Regular cardiac myocyte (primary cell): Measurements from ENCODE around the gene HSPA1A. TPM values are rescaled to one million over a fixed set of nuclear protein-coding genes. Genes with fewer than 3 reads are reported as not detected.

Source experiments
- total RNA-seq: library from RNA; depleted of rRNA; stranded (reverse); fragments of >200 nt; gene quantifications from 2 replicates; pipeline ENCODE4 v1.2.3, GENCODE V29; 2014

Gene HSPA1A
- 87.9 and 192 TPM in 2 replicates for total RNA-seq

DNA sequence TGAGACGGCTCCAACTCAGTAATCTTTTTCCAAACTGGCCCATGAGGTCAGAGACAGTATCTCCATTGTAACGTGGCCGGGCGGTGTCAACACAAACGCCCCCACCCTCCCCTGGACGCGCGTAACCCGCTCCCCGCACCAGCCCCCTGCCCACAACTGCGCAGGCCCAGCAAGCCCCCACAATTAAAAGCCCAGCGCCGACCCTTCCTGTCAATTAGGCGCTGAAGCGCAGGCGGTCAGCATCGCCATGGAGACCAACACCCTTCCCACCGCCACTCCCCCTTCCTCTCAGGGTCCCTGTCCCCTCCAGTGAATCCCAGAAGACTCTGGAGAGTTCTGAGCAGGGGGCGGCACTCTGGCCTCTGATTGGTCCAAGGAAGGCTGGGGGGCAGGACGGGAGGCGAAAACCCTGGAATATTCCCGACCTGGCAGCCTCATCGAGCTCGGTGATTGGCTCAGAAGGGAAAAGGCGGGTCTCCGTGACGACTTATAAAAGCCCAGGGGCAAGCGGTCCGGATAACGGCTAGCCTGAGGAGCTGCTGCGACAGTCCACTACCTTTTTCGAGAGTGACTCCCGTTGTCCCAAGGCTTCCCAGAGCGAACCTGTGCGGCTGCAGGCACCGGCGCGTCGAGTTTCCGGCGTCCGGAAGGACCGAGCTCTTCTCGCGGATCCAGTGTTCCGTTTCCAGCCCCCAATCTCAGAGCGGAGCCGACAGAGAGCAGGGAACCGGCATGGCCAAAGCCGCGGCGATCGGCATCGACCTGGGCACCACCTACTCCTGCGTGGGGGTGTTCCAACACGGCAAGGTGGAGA lies at the start of gene HSPA1A, which contains the start of gene HSPA1L:
Gene HSPA1A, plus strand, starts transcription at position 519 of the 814 bp plus-strand sequence. Its CDS starts 214 bp downstream, at position 733.
Gene HSPA1L, minus strand, starts transcription at position 259 of the 814 bp plus-strand sequence. CDS start 3,311 bp downstream, outside the sequence.

GRCh38 chr6:31776989-31777666 lies 38.2 kb upstream of the HSPA1A start, which contains the start of gene VWA7:
Gene VWA7 (minus strand): TSS chr6:31777328. CDS start chr6:31776779, 549 bp downstream.

GRCh38 chr6:31795616-31796298 lies 19.6 kb upstream of the HSPA1A start, which contains the start of gene VARS1:
Gene VARS1 (minus strand): TSS chr6:31795752. CDS start chr6:31795217, 535 bp downstream.

DNA sequence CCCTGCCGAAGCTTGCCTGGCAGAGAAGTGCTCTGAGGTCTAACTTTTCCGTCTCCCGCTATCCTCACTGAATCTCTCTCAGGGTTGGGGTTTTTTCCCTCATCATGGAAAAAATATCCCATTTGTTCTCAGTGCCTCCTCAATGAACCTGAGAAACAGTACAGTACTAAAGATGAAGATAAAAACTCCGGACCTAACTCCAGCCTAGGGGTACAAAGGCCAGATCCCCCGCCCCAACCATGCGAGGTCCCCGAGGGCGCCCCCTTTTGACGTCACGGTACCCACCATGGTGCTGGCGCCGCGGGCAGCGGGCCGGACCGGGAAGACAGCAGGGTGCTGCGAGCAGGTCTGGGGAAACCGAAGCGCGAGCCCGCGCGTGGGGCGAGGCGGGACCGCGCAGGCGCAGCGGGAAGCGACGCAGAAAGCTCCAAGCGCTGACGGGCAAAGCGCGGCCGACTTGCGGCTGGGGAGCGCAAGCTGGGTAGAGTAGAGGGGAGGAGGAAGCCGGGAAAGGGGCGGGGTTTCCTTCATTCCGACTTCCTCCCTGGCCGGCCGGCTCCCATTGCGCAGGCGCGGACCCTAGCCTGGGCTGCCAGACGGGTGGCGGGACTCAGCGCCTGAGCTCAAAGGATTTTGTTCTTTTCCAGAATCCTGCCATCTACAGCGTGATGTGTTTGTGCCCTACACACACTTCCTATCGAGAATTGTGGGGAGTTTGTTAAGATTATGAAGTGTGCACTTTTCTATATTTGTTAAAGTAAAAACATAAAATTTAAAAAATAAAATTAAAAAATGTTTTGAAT lies 8.7 kb upstream of the HSPA1A start, which contains the start of gene LSM2:
Gene LSM2, minus strand, starts transcription at position 497 of the 803 bp plus-strand sequence. Its CDS starts 209 bp downstream, at position 288.

GRCh38 chr6:31827286-31828079 lies 12.1 kb downstream of the HSPA1A start, which contains the start of gene HSPA1B:
Gene HSPA1B (plus strand): TSS chr6:31827738. CDS start chr6:31827951, 213 bp downstream.

GRCh38 chr6:31862344-31863235 lies 47.2 kb downstream of the HSPA1A start, which contains the start of gene NEU1:
Gene NEU1 (minus strand): TSS chr6:31862821. CDS start chr6:31862776, 45 bp downstream.

Other genes starting within 250 kb of the HSPA1A start
- not detected in 2 replicates for gene LTA, start 243.3 kb upstream of the HSPA1A start, total RNA-seq
- gene TNF, start 240.0 kb upstream of the HSPA1A start, total RNA-seq: not detected in 2 replicates
- gene LTB, start 233.1 kb upstream of the HSPA1A start, total RNA-seq: 0.28 TPM in 1 of 2 replicates, not detected in the other
- gene LST1, start 229.3 kb upstream of the HSPA1A start, total RNA-seq: not detected in 2 replicates
- gene NCR3, start 222.5 kb upstream of the HSPA1A start, total RNA-seq: not detected in 2 replicates
- gene AIF1, start 200.3 kb upstream of the HSPA1A start, total RNA-seq: not detected in 2 replicates
- gene PRRC2A, start 194.8 kb upstream of the HSPA1A start, total RNA-seq: 19.7 and 31.1 TPM in 2 replicates
- 90.5 and 111 TPM in 2 replicates for gene BAG6, start 162.9 kb upstream of the HSPA1A start, total RNA-seq
- 0.28 and 1.2 TPM in 2 replicates for gene APOM, start 159.6 kb upstream of the HSPA1A start, total RNA-seq
- 21.9 and 23.4 TPM in 2 replicates for gene C6orf47, start 154.8 kb upstream of the HSPA1A start, total RNA-seq
- 14.1 and 22.2 TPM in 2 replicates for gene GPANK1, start 150.5 kb upstream of the HSPA1A start, total RNA-seq
- 93.0 and 140 TPM in 2 replicates for gene CSNK2B, start 149.5 kb upstream of the HSPA1A start, total RNA-seq
- gene LY6G5B, start 145.6 kb upstream of the HSPA1A start, total RNA-seq: 2.0 and 2.3 TPM in 2 replicates
- 0.38 and 1.7 TPM in 2 replicates for gene LY6G5C, start 134.5 kb upstream of the HSPA1A start, total RNA-seq
- gene ABHD16A, start 112.2 kb upstream of the HSPA1A start, total RNA-seq: 47.1 and 56.7 TPM in 2 replicates
- not detected in 2 replicates for gene LY6G6F, start 108.7 kb upstream of the HSPA1A start, total RNA-seq
- gene LY6G6D, start 100.2 kb upstream of the HSPA1A start, total RNA-seq: not detected in 2 replicates
- under 0.01 TPM in 1 of 2 replicates, not detected in the other for gene LY6G6C, start 93.8 kb upstream of the HSPA1A start, total RNA-seq
- gene MPIG6B, start 92.2 kb upstream of the HSPA1A start, total RNA-seq: 0.28 TPM in 1 of 2 replicates, not detected in the other
- gene DDAH2, start 86.2 kb upstream of the HSPA1A start, total RNA-seq: 58.1 and 70.5 TPM in 2 replicates
- 711 and 1,283 TPM in 2 replicates for gene CLIC1, start 79.0 kb upstream of the HSPA1A start, total RNA-seq
- 4.4 and 5.4 TPM in 2 replicates for gene MSH5, start 75.5 kb upstream of the HSPA1A start, total RNA-seq
- gene SAPCD1, start 52.9 kb upstream of the HSPA1A start, total RNA-seq: 0.19 and 0.85 TPM in 2 replicates
- gene VWA7, start 38.2 kb upstream of the HSPA1A start, total RNA-seq: under 0.01 TPM in 1 of 2 replicates, not detected in the other
- 32.4 and 91.3 TPM in 2 replicates for gene VARS1, start 19.8 kb upstream of the HSPA1A start, total RNA-seq
- gene LSM2, start 8.6 kb upstream of the HSPA1A start, total RNA-seq: 18.0 and 46.2 TPM in 2 replicates
- 1.3 and 2.8 TPM in 2 replicates for gene HSPA1L, start 260 bp upstream of the HSPA1A start, total RNA-seq
- 119 and 235 TPM in 2 replicates for gene HSPA1B, start 12.2 kb downstream of the HSPA1A start, total RNA-seq
- gene NEU1, start 47.3 kb downstream of the HSPA1A start, total RNA-seq: 51.4 and 93.9 TPM in 2 replicates
- gene SLC44A4, start 63.5 kb downstream of the HSPA1A start, total RNA-seq: not detected in 2 replicates
- 50.2 and 55.2 TPM in 2 replicates for gene EHMT2, start 82.2 kb downstream of the HSPA1A start, total RNA-seq
- gene ZBTB12, start 86.5 kb downstream of the HSPA1A start, total RNA-seq: 4.2 and 4.6 TPM in 2 replicates
- 0.38 and 6.8 TPM in 2 replicates for gene C2, start 112.2 kb downstream of the HSPA1A start, total RNA-seq
- gene CFB, start 130.6 kb downstream of the HSPA1A start, total RNA-seq: 5.8 and 65.1 TPM in 2 replicates
- 79.5 and 180 TPM in 2 replicates for gene NELFE, start 143.4 kb downstream of the HSPA1A start, total RNA-seq
- 70.5 and 74.2 TPM in 2 replicates for gene SKIC2, start 143.6 kb downstream of the HSPA1A start, total RNA-seq
- 11.9 and 14.7 TPM in 2 replicates for gene DXO, start 156.6 kb downstream of the HSPA1A start, total RNA-seq
- gene C4A, start 166.5 kb downstream of the HSPA1A start, total RNA-seq: 1.2 and 5.1 TPM in 2 replicates
- gene C4B, start 199.3 kb downstream of the HSPA1A start, total RNA-seq: 1.9 and 4.5 TPM in 2 replicates
- 0.19 TPM in 1 of 2 replicates, not detected in the other for gene CYP21A2, start 222.9 kb downstream of the HSPA1A start, total RNA-seq